ENCODE measurements around the gene MSMP.

DNA sequence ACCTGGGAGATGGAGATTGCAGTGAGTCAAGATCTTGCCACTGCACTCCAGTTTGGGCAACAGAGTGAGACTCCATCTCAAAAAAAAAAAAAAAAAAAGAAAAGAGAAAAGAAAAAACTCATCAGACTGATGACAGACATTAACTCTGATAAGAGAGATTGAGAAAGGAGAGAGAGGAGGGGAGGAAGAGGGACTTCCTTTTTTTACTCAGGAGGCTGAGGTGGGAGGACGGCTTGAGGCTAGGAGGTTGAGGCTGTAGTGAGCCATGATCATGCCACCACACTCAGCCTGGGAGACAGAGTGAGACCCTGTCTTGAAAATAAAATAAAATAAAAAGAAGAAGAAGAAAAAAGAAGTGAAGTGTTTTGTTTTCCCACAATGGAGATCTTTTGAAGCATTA, 9.7 kb upstream of the MSMP start:
- TF ChIP-seq BACH1 (IDR thresholded peaks at IDR 0.05; ENCODE audit: borderline replicate concordance) (no peak), POLR2A (IDR thresholded peaks at IDR 0.05; ENCODE audit: low read depth, low read length) (no peak), TCF7 (IDR thresholded peaks at IDR 0.05; ENCODE audit: borderline replicate concordance) (no peak), EP300 (IDR thresholded peaks at IDR 0.05; ENCODE audit: borderline replicate concordance in 1 of 2, control insufficient read depth in 1 of 2, low read depth in 2 of 2, low read length in 2 of 2) (no peak), TBL1XR1 (IDR thresholded peaks at IDR 0.05; ENCODE audit: low read depth, low read length) (no peak), CEBPB (IDR thresholded peaks at IDR 0.05; ENCODE audit: borderline replicate concordance in 1 of 2, low read depth in 2 of 2, low read length in 2 of 2) (no peak), EZH2 (IDR thresholded peaks at IDR 0.05; ENCODE audit: borderline replicate concordance, control insufficient read depth, low read depth, low read length) (no peak), NR2C1 (IDR thresholded peaks at IDR 0.05) (no peak)
- TF ChIP-seq, protein P1, sequence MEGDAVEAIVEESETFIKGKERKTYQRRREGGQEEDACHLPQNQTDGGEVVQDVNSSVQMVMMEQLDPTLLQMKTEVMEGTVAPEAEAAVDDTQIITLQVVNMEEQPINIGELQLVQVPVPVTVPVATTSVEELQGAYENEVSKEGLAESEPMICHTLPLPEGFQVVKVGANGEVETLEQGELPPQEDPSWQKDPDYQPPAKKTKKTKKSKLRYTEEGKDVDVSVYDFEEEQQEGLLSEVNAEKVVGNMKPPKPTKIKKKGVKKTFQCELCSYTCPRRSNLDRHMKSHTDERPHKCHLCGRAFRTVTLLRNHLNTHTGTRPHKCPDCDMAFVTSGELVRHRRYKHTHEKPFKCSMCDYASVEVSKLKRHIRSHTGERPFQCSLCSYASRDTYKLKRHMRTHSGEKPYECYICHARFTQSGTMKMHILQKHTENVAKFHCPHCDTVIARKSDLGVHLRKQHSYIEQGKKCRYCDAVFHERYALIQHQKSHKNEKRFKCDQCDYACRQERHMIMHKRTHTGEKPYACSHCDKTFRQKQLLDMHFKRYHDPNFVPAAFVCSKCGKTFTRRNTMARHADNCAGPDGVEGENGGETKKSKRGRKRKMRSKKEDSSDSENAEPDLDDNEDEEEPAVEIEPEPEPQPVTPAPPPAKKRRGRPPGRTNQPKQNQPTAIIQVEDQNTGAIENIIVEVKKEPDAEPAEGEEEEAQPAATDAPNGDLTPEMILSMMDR (IDR thresholded peaks at IDR 0.05 in 2 of 3, conservative IDR thresholded peaks at IDR 0.05 in 1 of 3; ENCODE audit: control insufficient read depth in 2 of 3, extremely low read depth in 1 of 3, insufficient read depth in 1 of 3, low read depth in 3 of 3, low read length in 3 of 3), result no peak
- TF ChIP-seq, protein P2, sequence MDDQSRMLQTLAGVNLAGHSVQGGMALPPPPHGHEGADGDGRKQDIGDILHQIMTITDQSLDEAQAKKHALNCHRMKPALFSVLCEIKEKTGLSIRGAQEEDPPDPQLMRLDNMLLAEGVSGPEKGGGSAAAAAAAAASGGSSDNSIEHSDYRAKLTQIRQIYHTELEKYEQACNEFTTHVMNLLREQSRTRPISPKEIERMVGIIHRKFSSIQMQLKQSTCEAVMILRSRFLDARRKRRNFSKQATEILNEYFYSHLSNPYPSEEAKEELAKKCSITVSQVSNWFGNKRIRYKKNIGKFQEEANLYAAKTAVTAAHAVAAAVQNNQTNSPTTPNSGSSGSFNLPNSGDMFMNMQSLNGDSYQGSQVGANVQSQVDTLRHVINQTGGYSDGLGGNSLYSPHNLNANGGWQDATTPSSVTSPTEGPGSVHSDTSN (IDR thresholded peaks at IDR 0.05; ENCODE audit: insufficient replicate concordance, low read depth, low read length), result no peak

Data from GM12878 (cell line).